Neural cell (in vitro differentiated cells): ENCODE data around the gene TTC19. TPM values are rescaled to one million over a fixed set of nuclear protein-coding genes. Genes with fewer than 3 reads are reported as not detected.

Source experiments
- H2AFZ ChIP-seq: fragments of 200-600, 300-800 bp; sonication (generic), shearing (Covaris generic); 2 replicates; pipeline ENCODE4 v1.6.0; 2014; ENCODE audit warnings: low read depth, mild to moderate bottlenecking, antibody characterized with exemption, low read length, moderate library complexity
- H3F3A ChIP-seq: fragments of 200-600 bp; shearing (Covaris generic); 2 replicates; pipeline ENCODE4 v1.6.1; 2016; ENCODE audit warnings: mild to moderate bottlenecking, moderate library complexity, mixed read lengths, antibody characterized with exemption, low read length; ENCODE audit not compliant: insufficient read depth, poor library complexity, severe bottlenecking
- H3K27ac ChIP-seq: fragments of 200-600, 300-800 bp; sonication (generic), shearing (Covaris generic); 2 replicates; pipeline ENCODE4 v1.5.1; 2014; ENCODE audit warnings: mild to moderate bottlenecking, low read length, moderate library complexity
- H3K27me3 ChIP-seq: fragments of 300-800, 200-600 bp; sonication (generic), shearing (Covaris generic); 2 replicates; pipeline ENCODE4 v1.6.0; 2014; ENCODE audit warnings: mild to moderate bottlenecking, low read depth, low read length, moderate library complexity; ENCODE audit not compliant: insufficient read depth
- H3K36me3 ChIP-seq: fragments of 300-800, 200-600 bp; sonication (generic), shearing (Covaris generic); 2 replicates; pipeline ENCODE4 v1.5.1; 2014; ENCODE audit warnings: mild to moderate bottlenecking, antibody characterized with exemption, low read length, moderate library complexity; ENCODE audit not compliant: insufficient read depth
- H3K4me2 ChIP-seq: fragments of 300-800, 200-600 bp; sonication (generic), shearing (Covaris generic); 2 replicates; pipeline ENCODE4 v1.6.0; 2014; ENCODE audit warnings: mild to moderate bottlenecking, low read length
- H3K4me3 ChIP-seq: fragments of 300-800, 200-600 bp; sonication (generic), shearing (Covaris generic); 2 replicates; pipeline ENCODE4 v1.5.1; 2014; ENCODE audit warnings: mild to moderate bottlenecking, low read length, moderate library complexity
- H3K79me2 ChIP-seq: fragments of 200-600 bp; shearing (Covaris generic); replicated peaks from 2 replicates; pipeline ENCODE4 v1.6.0; 2014; ENCODE audit warnings: mild to moderate bottlenecking, low read length, moderate library complexity; ENCODE audit not compliant: insufficient read depth
- H3K9ac ChIP-seq: fragments of 300-800, 200-600 bp; sonication (generic), shearing (Covaris generic); 2 replicates; pipeline ENCODE4 v1.6.1; 2016; ENCODE audit warnings: mild to moderate bottlenecking, low read length, mixed read lengths
- H3K9me2 ChIP-seq: fragments of 200-600 bp; shearing (Covaris generic); 2 replicates; pipeline ENCODE4 v1.6.1; 2016; ENCODE audit warnings: mild to moderate bottlenecking, low read length, mixed read lengths; ENCODE audit not compliant: insufficient read depth
- H3K9me3 ChIP-seq: fragments of 200-600, 300-800 bp; sonication (generic), shearing (Covaris generic); 2 replicates; pipeline ENCODE4 v1.6.1; 2016; ENCODE audit warnings: mild to moderate bottlenecking, mixed run types, low read length, moderate library complexity, mixed read lengths
- H4K20me1 ChIP-seq: fragments of 200-600 bp; shearing (Covaris generic); 2 replicates; pipeline ENCODE4 v1.6.1; 2016; ENCODE audit warnings: mild to moderate bottlenecking, mixed run types; ENCODE audit not compliant: insufficient read depth
- EP300 ChIP-seq: fragments of 450-650 bp; conservative IDR thresholded peaks from 2 replicates; pipeline ENCODE4 v1.6.1; 2014; ENCODE audit warnings: antibody characterized with exemption, mild to moderate bottlenecking, moderate library complexity; ENCODE audit not compliant: poor library complexity, severe bottlenecking
- EZH2 ChIP-seq: fragments of 200-600, 300-800 bp; shearing (Covaris generic), sonication (generic); IDR thresholded peaks from 2 replicates; pipeline ENCODE4 v1.6.1; 2014; ENCODE audit warnings: antibody characterized with exemption, low read length, borderline replicate concordance, mild to moderate bottlenecking; ENCODE audit not compliant: insufficient read depth, poor library complexity, severe bottlenecking
- MXI1 ChIP-seq: fragments of 450-650 bp; conservative IDR thresholded peaks from 2 replicates; pipeline ENCODE4 v1.6.1; 2014; ENCODE audit warnings: antibody characterized with exemption, mild to moderate bottlenecking; ENCODE audit not compliant: poor library complexity, severe bottlenecking
- POLR2AphosphoS5 ChIP-seq: IDR thresholded peaks from 2 replicates; pipeline ENCODE4 v1.6.1; 2012
- RAD21 ChIP-seq: fragments of 450-650 bp; conservative IDR thresholded peaks from 2 replicates; pipeline ENCODE4 v1.6.1; 2014; ENCODE audit warnings: antibody characterized with exemption, mild to moderate bottlenecking, moderate library complexity
- SMC3 ChIP-seq: fragments of 450-650 bp; conservative IDR thresholded peaks from 2 replicates; pipeline ENCODE4 v1.6.1; 2014; ENCODE audit warnings: antibody characterized with exemption, mild to moderate bottlenecking, moderate library complexity; ENCODE audit not compliant: poor library complexity
- TAF1 ChIP-seq: IDR thresholded peaks from 2 replicates; pipeline ENCODE4 v1.6.1; 2012; ENCODE audit warnings: low read depth
- polyA plus RNA-seq: library from polyadenylated mRNA; depleted of rRNA; stranded (reverse); fragments of >200 nt; gene quantifications from 2 replicates; pipeline ENCODE4 v1.2.3, GENCODE V29; 2014
- TF ChIP-seq, protein P1 (sequence below): fragments of 450-650 bp; IDR thresholded peaks from 2 replicates; pipeline ENCODE4 v1.5.1; 2014; ENCODE audit warnings: antibody characterized with exemption, mild to moderate bottlenecking, moderate library complexity; ENCODE audit not compliant: poor library complexity, severe bottlenecking
- TF ChIP-seq, protein P2 (sequence below): IDR thresholded peaks from 2 replicates; pipeline ENCODE4 v1.6.1; 2012; ENCODE audit warnings: borderline replicate concordance

Gene TTC19
- polyA plus RNA-seq, 1 donor from 2014 or later, result 97.8 TPM

DNA sequence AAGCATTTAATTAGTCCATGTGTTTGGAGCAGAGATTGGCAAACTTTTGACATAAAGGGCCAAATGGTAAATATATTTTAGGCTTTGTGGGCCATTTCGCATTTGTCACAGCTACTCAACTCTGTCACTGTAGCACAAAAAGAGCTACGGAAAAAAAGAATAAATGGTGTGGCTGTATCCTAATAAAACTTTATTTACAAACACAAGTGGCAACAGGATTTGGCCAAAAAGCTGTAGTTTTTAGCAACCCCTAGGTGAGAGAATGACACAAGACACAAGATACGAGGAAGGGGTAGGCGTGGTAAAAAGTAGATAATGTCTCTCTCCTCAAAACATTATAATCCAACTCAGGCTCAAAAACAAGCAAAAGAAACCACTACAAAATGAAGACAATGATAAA is 66.5 kb downstream of the TTC19 start:
- no peaks in the 10 kb centered on the region for H3F3A ChIP-seq
- TF ChIP-seq RAD21 (no peak), EP300 (no peak), EZH2 (no peak), TAF1 (no peak), POLR2AphosphoS5 (no peak), SMC3 (no peak), MXI1 (no peak)
- TF ChIP-seq, protein P1, sequence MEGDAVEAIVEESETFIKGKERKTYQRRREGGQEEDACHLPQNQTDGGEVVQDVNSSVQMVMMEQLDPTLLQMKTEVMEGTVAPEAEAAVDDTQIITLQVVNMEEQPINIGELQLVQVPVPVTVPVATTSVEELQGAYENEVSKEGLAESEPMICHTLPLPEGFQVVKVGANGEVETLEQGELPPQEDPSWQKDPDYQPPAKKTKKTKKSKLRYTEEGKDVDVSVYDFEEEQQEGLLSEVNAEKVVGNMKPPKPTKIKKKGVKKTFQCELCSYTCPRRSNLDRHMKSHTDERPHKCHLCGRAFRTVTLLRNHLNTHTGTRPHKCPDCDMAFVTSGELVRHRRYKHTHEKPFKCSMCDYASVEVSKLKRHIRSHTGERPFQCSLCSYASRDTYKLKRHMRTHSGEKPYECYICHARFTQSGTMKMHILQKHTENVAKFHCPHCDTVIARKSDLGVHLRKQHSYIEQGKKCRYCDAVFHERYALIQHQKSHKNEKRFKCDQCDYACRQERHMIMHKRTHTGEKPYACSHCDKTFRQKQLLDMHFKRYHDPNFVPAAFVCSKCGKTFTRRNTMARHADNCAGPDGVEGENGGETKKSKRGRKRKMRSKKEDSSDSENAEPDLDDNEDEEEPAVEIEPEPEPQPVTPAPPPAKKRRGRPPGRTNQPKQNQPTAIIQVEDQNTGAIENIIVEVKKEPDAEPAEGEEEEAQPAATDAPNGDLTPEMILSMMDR, result no peak
- TF ChIP-seq, protein P2, sequence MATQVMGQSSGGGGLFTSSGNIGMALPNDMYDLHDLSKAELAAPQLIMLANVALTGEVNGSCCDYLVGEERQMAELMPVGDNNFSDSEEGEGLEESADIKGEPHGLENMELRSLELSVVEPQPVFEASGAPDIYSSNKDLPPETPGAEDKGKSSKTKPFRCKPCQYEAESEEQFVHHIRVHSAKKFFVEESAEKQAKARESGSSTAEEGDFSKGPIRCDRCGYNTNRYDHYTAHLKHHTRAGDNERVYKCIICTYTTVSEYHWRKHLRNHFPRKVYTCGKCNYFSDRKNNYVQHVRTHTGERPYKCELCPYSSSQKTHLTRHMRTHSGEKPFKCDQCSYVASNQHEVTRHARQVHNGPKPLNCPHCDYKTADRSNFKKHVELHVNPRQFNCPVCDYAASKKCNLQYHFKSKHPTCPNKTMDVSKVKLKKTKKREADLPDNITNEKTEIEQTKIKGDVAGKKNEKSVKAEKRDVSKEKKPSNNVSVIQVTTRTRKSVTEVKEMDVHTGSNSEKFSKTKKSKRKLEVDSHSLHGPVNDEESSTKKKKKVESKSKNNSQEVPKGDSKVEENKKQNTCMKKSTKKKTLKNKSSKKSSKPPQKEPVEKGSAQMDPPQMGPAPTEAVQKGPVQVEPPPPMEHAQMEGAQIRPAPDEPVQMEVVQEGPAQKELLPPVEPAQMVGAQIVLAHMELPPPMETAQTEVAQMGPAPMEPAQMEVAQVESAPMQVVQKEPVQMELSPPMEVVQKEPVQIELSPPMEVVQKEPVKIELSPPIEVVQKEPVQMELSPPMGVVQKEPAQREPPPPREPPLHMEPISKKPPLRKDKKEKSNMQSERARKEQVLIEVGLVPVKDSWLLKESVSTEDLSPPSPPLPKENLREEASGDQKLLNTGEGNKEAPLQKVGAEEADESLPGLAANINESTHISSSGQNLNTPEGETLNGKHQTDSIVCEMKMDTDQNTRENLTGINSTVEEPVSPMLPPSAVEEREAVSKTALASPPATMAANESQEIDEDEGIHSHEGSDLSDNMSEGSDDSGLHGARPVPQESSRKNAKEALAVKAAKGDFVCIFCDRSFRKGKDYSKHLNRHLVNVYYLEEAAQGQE, result no peak
- H2AFZ ChIP-seq, result no peak overlapping the region
- H3K4me3 ChIP-seq, result no peak overlapping the region
- H3K27ac ChIP-seq, result no peak overlapping the region
- no peaks in the 10 kb centered on the region for H4K20me1 ChIP-seq
- no peaks in the 10 kb centered on the region for H3K9me2 ChIP-seq
- peaks cover 21% of the 10 kb centered on the region for H3K36me3 ChIP-seq
- H3K79me2 ChIP-seq, result no peaks in the 10 kb centered on the region
- no peaks in the 10 kb centered on the region for H3K27me3 ChIP-seq
- no peak overlapping the region for H3K9ac ChIP-seq
- H3K4me2 ChIP-seq, result no peak overlapping the region
- no peaks in the 10 kb centered on the region for H3K9me3 ChIP-seq

DNA sequence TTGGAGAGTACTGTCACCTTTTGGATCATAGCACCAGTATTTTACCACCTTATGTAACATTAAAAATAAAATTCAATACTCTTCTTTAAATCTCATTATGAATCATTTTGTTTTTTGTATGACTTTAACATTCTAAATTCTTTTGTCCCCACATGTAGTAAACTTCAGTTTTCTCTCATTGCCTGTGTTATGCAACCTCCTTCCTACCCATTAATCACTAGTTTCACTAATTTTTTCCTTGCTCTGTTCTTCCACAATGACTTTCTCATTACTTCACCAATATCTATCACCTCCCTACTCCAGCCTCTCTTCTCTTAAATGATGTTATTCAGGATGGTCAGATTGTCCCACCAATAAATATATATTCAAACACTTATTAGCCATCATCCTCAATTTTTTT is 68.7 kb downstream of the TTC19 start:
- no peak overlapping the region for H3K4me3 ChIP-seq
- no peak overlapping the region for H3K27ac ChIP-seq
- no peaks in the 10 kb centered on the region for H3K79me2 ChIP-seq
- no peaks in the 10 kb centered on the region for H4K20me1 ChIP-seq
- H3K9ac ChIP-seq, result no peak overlapping the region
- H3K9me3 ChIP-seq, result no peaks in the 10 kb centered on the region
- H3K4me2 ChIP-seq, result no peak overlapping the region
- H3K27me3 ChIP-seq, result no peaks in the 10 kb centered on the region
- no peaks in the 10 kb centered on the region for H3F3A ChIP-seq
- peaks cover 16% of the 10 kb centered on the region for H3K36me3 ChIP-seq
- no peak overlapping the region for H2AFZ ChIP-seq
- H3K9me2 ChIP-seq, result no peaks in the 10 kb centered on the region
- TF ChIP-seq MXI1 (no peak), TAF1 (no peak), POLR2AphosphoS5 (no peak)

DNA sequence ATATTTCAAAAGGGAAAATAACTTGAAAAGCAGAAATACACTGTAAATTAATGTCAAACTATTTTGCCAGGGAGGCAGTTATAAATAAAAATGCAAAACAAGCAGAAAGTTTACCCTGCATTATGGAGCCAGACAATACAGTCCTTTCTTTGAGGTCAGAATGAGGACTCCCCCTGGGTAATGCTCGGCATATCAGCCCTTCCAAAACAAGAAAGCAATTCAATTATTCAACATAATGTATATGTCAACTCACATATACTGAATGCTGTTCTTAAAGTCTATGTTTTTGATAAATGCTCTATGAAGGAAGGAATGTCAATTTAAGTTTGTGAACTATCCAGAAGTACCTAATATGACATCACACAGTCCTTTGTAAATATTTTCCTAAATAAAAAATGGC is 72.4 kb downstream of the TTC19 start:
- Histone ChIP-seq H3K9me3 (no peaks in the 10 kb centered on the region), H3K4me2 (no peak overlapping the region), H3F3A (no peaks in the 10 kb centered on the region), H3K27ac (no peak overlapping the region), H3K4me3 (no peak overlapping the region), H3K79me2 (no peaks in the 10 kb centered on the region), H3K9me2 (no peaks in the 10 kb centered on the region), H3K27me3 (no peaks in the 10 kb centered on the region), H3K9ac (no peak overlapping the region), H4K20me1 (no peaks in the 10 kb centered on the region), H3K36me3 (peaks cover 10% of the 10 kb centered on the region), H2AFZ (no peak overlapping the region)
- TF ChIP-seq MXI1 (no peak), SMC3 (no peak), EP300 (no peak), POLR2AphosphoS5 (no peak), RAD21 (no peak), TAF1 (no peak), EZH2 (no peak)
- TF ChIP-seq, protein P1, result no peak
- TF ChIP-seq, protein P2, result no peak
